A549 (cell line): ENCODE data around the gene DDN. TPM values are rescaled to one million over a fixed set of nuclear protein-coding genes. Genes with fewer than 3 reads are reported as not detected.

ENCODE experiments used
- ATAC-seq, 2 experiments: fragments of 200-7000 bp in 1 of 2; fragments of >200 bp in 1 of 2; cut with Nextera tagmentation in 1 of 2; cut with Tn5 transposase in 1 of 2; 3 replicates each; pipeline versions ENCODE4 v1.8.0 to v1.9.1; 2018 to 2020; ENCODE audit warnings: mild to moderate bottlenecking in 1 of 2, moderate library complexity in 1 of 2
- CTCF ChIA-PET: fragments of 300-600 bp; sonication (Branson Sonifier 250); formaldehyde crosslinking; extraction: SDS; loops from one replicate; lab custom pipeline; 2021; ENCODE audit warnings: antibody characterized with exemption, inconsistent platforms; lab: Yijun Ruan, JAX
- POLR2A ChIA-PET: fragments of 350-600 bp; formaldehyde crosslinking; extraction: SDS; loops from one replicate; lab custom pipeline; 2021; ENCODE audit warnings: antibody characterized with exemption, inconsistent platforms; lab: Yijun Ruan, JAX
- DNase-seq, 2 experiments: peaks; one replicate each; pipeline versions ENCODE4 v3.0.0 to v3.0.0-alpha.2; 2011 to 2016; ENCODE audit warnings: low read depth in 1 of 2, low spot score in 1 of 2
- FAIRE-seq: peaks from 2 replicates; lab custom pipeline; 2011; peaks lifted over from hg19 to GRCh38; lab: Jason Lieb, UNC
- H3K27ac ChIP-seq, 2 experiments: fragments of >200 bp; sonication (Bioruptor Twin); formaldehyde crosslinking; 3 replicates each; pipeline ENCODE4 v1.5.1; 2016 to 2017
- H3K4me1 ChIP-seq: fragments of >200 bp; sonication (Bioruptor Twin); formaldehyde crosslinking; 3 replicates; pipeline ENCODE4 v1.6.1; 2016
- H3K4me2 ChIP-seq: fragments of >200 bp; sonication (Bioruptor Twin); formaldehyde crosslinking; 3 replicates; pipeline ENCODE4 v1.6.1; 2016
- H3K4me3 ChIP-seq: fragments of >200 bp; sonication (Bioruptor Twin); formaldehyde crosslinking; 3 replicates; pipeline ENCODE4 v1.5.1; 2016
- H3K9me3 ChIP-seq: fragments of >200 bp; sonication (Bioruptor Twin); formaldehyde crosslinking; 3 replicates; pipeline ENCODE4 v1.6.1; 2016
- BHLHE40 ChIP-seq: IDR thresholded peaks from 2 replicates; pipeline ENCODE4 v1.6.1; 2012; ENCODE audit warnings: low read depth, low read length, inconsistent platforms
- CBX8 ChIP-seq: fragments of 200-600 bp; sonication (generic); IDR thresholded peaks from 2 replicates; pipeline ENCODE4 v1.6.1; 2016
- CHD2 ChIP-seq: fragments of 150-350 bp; IDR thresholded peaks from 2 replicates; pipeline ENCODE4 v1.6.1; 2014; ENCODE audit warnings: low read length; ENCODE audit not compliant: partially characterized antibody
- EHMT2 ChIP-seq: fragments of 200-600 bp; sonication (generic); IDR thresholded peaks from 2 replicates; pipeline ENCODE4 v1.6.1; 2016; ENCODE audit warnings: antibody characterized with exemption, low read depth, mild to moderate bottlenecking, moderate library complexity
- ESRRA ChIP-seq: fragments of 150-350 bp; IDR thresholded peaks from 2 replicates; pipeline ENCODE4 v1.6.1; 2014; ENCODE audit warnings: mild to moderate bottlenecking, low read length, borderline replicate concordance
- FOSB ChIP-seq: fragments of 250-450 bp; sonication (Bioruptor Pico); IDR thresholded peaks from 2 replicates; pipeline ENCODE4 v1.5.0; 2020; ENCODE audit warnings: mild to moderate bottlenecking, moderate library complexity
- HEYL ChIP-seq: fragments of 250-450 bp; sonication (Bioruptor Pico); IDR thresholded peaks from 2 replicates; pipeline ENCODE4 v1.8.0; 2021; ENCODE audit warnings: mild to moderate bottlenecking, moderate library complexity
- HOXA7 ChIP-seq: fragments of 250-450 bp; sonication (Bioruptor Pico); IDR thresholded peaks from 2 replicates; pipeline ENCODE4 v1.5.0; 2020; ENCODE audit warnings: mild to moderate bottlenecking, moderate library complexity
- HOXB13 ChIP-seq: fragments of 250-450 bp; sonication (Bioruptor Pico); IDR thresholded peaks from 2 replicates; pipeline ENCODE4 v1.5.0; 2020; ENCODE audit warnings: low read depth, mild to moderate bottlenecking, moderate library complexity
- JUNB ChIP-seq: fragments of >200 bp; sonication (Bioruptor Twin); formaldehyde crosslinking; IDR thresholded peaks from 2 replicates; pipeline ENCODE4 v1.6.1; 2016
- NFE2L2 ChIP-seq: fragments of 150-350 bp; conservative IDR thresholded peaks from 2 replicates; pipeline ENCODE4 v1.6.1; 2014; ENCODE audit warnings: low read length
- NPAS2 ChIP-seq: fragments of 250-450 bp; sonication (Bioruptor Pico); IDR thresholded peaks from 2 replicates; pipeline ENCODE4 v1.8.0; 2022; ENCODE audit warnings: mild to moderate bottlenecking, moderate library complexity, borderline replicate concordance
- RAD21 ChIP-seq, 2 experiments: fragments of >200 bp in 1 of 2; sonication (Bioruptor Twin) in 1 of 2; formaldehyde crosslinking in 1 of 2; IDR thresholded peaks in 1 of 2; conservative IDR thresholded peaks in 1 of 2; 2 replicates in 1 of 2; 3 replicates in 1 of 2; pipeline ENCODE4 v1.6.1; 2012 to 2018; ENCODE audit warnings: inconsistent platforms in 1 of 2
- RFX5 ChIP-seq: fragments of 450-650 bp; IDR thresholded peaks from 2 replicates; pipeline ENCODE4 v1.7.1; 2014; ENCODE audit warnings: antibody characterized with exemption, mild to moderate bottlenecking, moderate library complexity
- RNF2 ChIP-seq: fragments of 200-600 bp; sonication (generic); IDR thresholded peaks from 2 replicates; pipeline ENCODE4 v1.6.1; 2016; ENCODE audit warnings: low read depth, mild to moderate bottlenecking, antibody characterized with exemption, moderate library complexity, borderline replicate concordance
- SMC3 ChIP-seq: fragments of >200 bp; sonication (Bioruptor Twin); formaldehyde crosslinking; IDR thresholded peaks from 3 replicates; pipeline ENCODE4 v1.6.1; 2018; ENCODE audit warnings: inconsistent platforms
- TP53 ChIP-seq: fragments of 250-450 bp; sonication (Bioruptor Pico); IDR thresholded peaks from 2 replicates; pipeline ENCODE4 v1.5.0; 2021; ENCODE audit warnings: mild to moderate bottlenecking, moderate library complexity
- ZSCAN20 ChIP-seq: fragments of 250-450 bp; sonication (Bioruptor Pico); IDR thresholded peaks from 2 replicates; pipeline ENCODE4 v1.8.0; 2022; ENCODE audit warnings: mild to moderate bottlenecking, moderate library complexity
- WGBS: methylation state at CpG from one replicate; pipeline ENCODE4 v1.1.6; 2017; ENCODE audit errors: missing lambda C conversion rate; 5-methylcytosine and 5-hydroxymethylcytosine counted together
- polyA plus RNA-seq, 4 experiments: library from polyadenylated mRNA; depleted of rRNA in 3 of 4; stranded (reverse); fragments of >200 nt; fragmentation: RNase III in 1 of 4; extraction: RNeasy Plus Mini Kit Qiagen cat#74134 plus additional on column Dnase treatment in 1 of 4; gene quantifications; 2 replicates in 3 of 4; 3 replicates in 1 of 4; pipeline ENCODE4 v1.2.3, GENCODE V29; 2011 to 2017
- TF ChIP-seq, protein P1 (sequence below): fragments of 450-650 bp; IDR thresholded peaks from 2 replicates; pipeline ENCODE4 v1.6.1; 2014; ENCODE audit warnings: antibody characterized with exemption
- TF ChIP-seq, protein P2 (sequence below): IDR thresholded peaks from 2 replicates; pipeline ENCODE4 v1.6.1; 2012
- TF ChIP-seq, protein P3 (sequence below): fragments of 250-450 bp; sonication (Bioruptor Pico); IDR thresholded peaks from 2 replicates; pipeline ENCODE4 v1.5.0; 2020; ENCODE audit warnings: low read depth, mild to moderate bottlenecking, moderate library complexity
- TF ChIP-seq, protein P4 (sequence below): fragments of >200 bp; sonication (Bioruptor Twin); formaldehyde crosslinking; IDR thresholded peaks from 3 replicates; pipeline ENCODE4 v1.6.1; 2016

Gene DDN
- polyA plus RNA-seq, 2 of the 4 experiments (the other 2 are of a cell fraction) = 0.12 to 0.50 TPM

DNA sequence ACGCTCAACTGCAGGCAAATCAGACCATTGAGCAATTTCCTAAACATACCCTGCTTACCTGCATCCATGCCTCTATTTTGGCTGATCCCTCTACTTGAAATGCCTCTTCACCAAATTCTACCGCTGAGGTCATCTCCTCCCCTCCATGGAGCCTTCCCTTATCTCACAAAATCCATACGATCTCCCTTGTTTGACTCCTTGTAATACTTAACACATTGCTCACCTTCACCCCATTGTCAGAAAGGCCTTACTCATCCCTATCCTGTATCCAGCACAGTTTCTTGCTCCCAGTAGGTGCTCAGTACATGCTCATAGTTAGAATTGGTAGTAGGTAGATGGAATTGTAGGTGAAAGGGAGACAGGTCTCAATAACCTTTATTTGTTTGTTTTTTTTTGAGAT is 5.4 kb downstream of the DDN start (continued):
- TF ChIP-seq NFE2L2 = no peak
- no peak for TF ChIP-seq JUNB
- TF ChIP-seq RNF2 = no peak
- TF ChIP-seq HEYL (CRISPR knock-in tag) = no peak
- TF ChIP-seq RFX5 = no peak
- TF ChIP-seq ESRRA = no peak
- TF ChIP-seq, protein P1, sequence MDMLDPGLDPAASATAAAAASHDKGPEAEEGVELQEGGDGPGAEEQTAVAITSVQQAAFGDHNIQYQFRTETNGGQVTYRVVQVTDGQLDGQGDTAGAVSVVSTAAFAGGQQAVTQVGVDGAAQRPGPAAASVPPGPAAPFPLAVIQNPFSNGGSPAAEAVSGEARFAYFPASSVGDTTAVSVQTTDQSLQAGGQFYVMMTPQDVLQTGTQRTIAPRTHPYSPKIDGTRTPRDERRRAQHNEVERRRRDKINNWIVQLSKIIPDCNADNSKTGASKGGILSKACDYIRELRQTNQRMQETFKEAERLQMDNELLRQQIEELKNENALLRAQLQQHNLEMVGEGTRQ = no peak

DNA sequence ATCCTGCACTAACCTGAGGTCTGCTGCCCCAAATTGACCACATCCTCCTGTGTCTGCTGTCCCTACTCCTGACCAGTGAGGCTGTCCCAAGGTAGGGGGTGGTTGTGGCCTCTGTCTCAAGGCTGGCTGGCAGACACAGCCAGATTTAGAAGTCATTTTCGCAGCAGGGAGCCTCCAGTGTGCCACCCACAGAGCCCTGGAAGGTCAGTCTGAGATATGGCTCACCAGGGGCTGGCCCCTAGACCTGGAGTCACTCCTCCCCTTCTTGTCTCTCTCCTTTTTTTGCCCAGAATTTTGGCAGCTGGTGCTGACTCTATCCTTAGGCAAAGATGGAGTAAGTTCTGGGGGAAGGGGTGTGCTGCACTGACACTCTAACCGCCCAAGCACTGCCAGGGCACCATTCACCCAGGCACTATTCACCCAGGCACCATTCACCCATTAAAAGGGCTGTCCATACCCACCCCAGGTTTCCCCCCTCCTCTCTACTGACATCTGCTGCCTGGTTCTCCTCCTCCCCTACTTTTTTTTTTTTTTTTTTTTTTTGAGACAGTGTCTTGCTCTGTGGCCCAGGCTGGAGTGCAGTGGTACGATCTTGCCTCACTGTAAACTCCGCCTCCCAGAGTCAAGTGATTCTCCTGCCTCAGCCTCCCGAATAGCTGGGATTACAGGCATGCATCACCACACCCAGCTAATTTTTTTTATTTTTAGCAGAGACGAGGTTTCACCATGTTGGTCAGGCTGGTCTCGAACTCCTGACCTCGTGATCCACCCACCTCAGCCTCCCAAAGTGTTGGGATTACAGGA is 7.7 kb downstream of the DDN start:
- H3K27ac ChIP-seq = no peak overlapping the region
- 0 out of 3 replicates have a peak, but pooled peaks cover 5% of the 10 kb centered on the region for H3K4me1 ChIP-seq
- DNase-seq (no peak), FAIRE-seq (no peak), ATAC-seq (no peak)
- 56% methylated on average over 8 of the region's 8 CpGs for WGBS
- TF ChIP-seq EHMT2 = no peak
- no peak for TF ChIP-seq ESRRA
- TF ChIP-seq BHLHE40 = no peak
- no peak for TF ChIP-seq NPAS2 (CRISPR knock-in tag)
- TF ChIP-seq, protein P1 = no peak
- no peak for TF ChIP-seq RAD21 (conservative IDR thresholded peaks at IDR 0.05 in 1 of 2, IDR thresholded peaks at IDR 0.05 in 1 of 2)
- TF ChIP-seq ZSCAN20 = no peak
- TF ChIP-seq, protein P2, sequence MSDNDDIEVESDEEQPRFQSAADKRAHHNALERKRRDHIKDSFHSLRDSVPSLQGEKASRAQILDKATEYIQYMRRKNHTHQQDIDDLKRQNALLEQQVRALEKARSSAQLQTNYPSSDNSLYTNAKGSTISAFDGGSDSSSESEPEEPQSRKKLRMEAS = no peak
- TF ChIP-seq TP53 = no peak
- no peak for TF ChIP-seq FOSB
- TF ChIP-seq SMC3 = no peak
- no peak for TF ChIP-seq JUNB
- TF ChIP-seq HOXB13 (CRISPR knock-in tag) = no peak
- TF ChIP-seq, protein P3, sequence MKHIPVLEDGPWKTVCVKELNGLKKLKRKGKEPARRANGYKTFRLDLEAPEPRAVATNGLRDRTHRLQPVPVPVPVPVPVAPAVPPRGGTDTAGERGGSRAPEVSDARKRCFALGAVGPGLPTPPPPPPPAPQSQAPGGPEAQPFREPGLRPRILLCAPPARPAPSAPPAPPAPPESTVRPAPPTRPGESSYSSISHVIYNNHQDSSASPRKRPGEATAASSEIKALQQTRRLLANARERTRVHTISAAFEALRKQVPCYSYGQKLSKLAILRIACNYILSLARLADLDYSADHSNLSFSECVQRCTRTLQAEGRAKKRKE (CRISPR knock-in tag) = no peak
- TF ChIP-seq, protein P4, sequence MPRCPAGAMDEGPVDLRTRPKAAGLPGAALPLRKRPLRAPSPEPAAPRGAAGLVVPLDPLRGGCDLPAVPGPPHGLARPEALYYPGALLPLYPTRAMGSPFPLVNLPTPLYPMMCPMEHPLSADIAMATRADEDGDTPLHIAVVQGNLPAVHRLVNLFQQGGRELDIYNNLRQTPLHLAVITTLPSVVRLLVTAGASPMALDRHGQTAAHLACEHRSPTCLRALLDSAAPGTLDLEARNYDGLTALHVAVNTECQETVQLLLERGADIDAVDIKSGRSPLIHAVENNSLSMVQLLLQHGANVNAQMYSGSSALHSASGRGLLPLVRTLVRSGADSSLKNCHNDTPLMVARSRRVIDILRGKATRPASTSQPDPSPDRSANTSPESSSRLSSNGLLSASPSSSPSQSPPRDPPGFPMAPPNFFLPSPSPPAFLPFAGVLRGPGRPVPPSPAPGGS = no peak
- no peak for TF ChIP-seq CHD2
- TF ChIP-seq CBX8 = no peak
- TF ChIP-seq RFX5 = no peak
- TF ChIP-seq HOXA7 (CRISPR knock-in tag) = no peak
- ChIA-PET POLR2A (interaction anchor here (0.7 kb wide), 1 partner anchor 66 kb away, joined by 4 read pairs; no protein-coding TSS in a partner anchor), CTCF (interaction anchor here (0.6 to 77.5 kb wide), 3 partner anchors 37 to 100 kb away, joined by 3 to 2584 read pairs (median 7); partner anchors contain the start of genes ARF3, FKBP11, WNT1 and WNT10B)
- no peak overlapping the region for H3K4me2 ChIP-seq
- H3K4me3 ChIP-seq = no peak overlapping the region
- no peaks in the 10 kb centered on the region for H3K9me3 ChIP-seq
